Measurements from ENCODE around the gene VPS35.

DNA sequence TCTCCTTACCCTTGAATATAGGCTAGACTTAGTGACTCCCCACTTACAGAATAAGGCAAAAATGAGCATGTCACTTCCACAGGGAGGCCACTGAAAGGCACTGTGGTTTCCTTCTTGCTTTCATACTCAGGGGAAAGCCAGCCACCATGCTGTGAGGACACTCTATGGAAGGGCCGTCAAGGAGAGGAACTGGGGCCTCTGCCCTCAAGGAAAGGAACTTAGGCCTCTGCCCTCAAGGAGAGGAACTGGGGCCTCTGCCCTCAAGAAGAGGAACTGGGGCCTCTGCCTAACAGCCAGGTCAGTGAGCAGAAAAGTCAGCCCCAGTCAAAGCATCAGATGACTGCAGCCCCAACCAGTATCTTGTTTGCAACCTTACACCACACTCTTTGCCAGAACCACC is 30.1 kb downstream of the VPS35 start:
- TF ChIP-seq, protein P1, sequence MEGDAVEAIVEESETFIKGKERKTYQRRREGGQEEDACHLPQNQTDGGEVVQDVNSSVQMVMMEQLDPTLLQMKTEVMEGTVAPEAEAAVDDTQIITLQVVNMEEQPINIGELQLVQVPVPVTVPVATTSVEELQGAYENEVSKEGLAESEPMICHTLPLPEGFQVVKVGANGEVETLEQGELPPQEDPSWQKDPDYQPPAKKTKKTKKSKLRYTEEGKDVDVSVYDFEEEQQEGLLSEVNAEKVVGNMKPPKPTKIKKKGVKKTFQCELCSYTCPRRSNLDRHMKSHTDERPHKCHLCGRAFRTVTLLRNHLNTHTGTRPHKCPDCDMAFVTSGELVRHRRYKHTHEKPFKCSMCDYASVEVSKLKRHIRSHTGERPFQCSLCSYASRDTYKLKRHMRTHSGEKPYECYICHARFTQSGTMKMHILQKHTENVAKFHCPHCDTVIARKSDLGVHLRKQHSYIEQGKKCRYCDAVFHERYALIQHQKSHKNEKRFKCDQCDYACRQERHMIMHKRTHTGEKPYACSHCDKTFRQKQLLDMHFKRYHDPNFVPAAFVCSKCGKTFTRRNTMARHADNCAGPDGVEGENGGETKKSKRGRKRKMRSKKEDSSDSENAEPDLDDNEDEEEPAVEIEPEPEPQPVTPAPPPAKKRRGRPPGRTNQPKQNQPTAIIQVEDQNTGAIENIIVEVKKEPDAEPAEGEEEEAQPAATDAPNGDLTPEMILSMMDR (conservative IDR thresholded peaks at IDR 0.05), result no peak
- no peak for TF ChIP-seq ZFX (IDR thresholded peaks at IDR 0.05)

Measured in C4-2B (cell line).